GM18873 (cell line): ENCODE data around the gene TLCD4.

Experiments used
- ATAC-seq: cut with Tn5 transposase; IDR thresholded peaks from one replicate; pipeline ENCODE4 v1.9.1; 2021; ENCODE audit warnings: mild to moderate bottlenecking, moderate library complexity, moderate number of reproducible peaks; ENCODE audit not compliant: unreplicated experiment, low FRiP score

Gene TLCD4

GRCh38 chr1:95094923-95095322, 22.2 kb upstream of the TLCD4 start:
- ATAC-seq = no peak

DNA sequence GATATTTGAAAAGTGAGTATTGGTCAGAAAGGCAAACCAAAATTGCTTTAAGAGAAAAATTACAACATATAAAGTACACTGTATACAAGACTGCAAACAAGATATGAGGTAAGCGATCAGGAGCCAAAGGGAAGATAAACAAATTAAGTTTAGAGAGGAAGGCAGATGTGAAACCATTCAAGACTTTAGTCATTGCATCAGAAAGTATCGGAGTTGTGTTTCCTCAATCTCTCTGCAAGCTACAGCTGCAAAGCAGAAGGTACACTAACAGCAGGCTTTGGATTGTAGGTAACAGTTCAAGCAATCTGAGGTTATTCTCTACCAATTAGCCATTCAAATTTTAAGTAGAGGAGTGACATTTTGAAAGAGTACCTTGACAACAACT, 21.3 kb upstream of the TLCD4 start:
- ATAC-seq = peak; percentile 93

DNA sequence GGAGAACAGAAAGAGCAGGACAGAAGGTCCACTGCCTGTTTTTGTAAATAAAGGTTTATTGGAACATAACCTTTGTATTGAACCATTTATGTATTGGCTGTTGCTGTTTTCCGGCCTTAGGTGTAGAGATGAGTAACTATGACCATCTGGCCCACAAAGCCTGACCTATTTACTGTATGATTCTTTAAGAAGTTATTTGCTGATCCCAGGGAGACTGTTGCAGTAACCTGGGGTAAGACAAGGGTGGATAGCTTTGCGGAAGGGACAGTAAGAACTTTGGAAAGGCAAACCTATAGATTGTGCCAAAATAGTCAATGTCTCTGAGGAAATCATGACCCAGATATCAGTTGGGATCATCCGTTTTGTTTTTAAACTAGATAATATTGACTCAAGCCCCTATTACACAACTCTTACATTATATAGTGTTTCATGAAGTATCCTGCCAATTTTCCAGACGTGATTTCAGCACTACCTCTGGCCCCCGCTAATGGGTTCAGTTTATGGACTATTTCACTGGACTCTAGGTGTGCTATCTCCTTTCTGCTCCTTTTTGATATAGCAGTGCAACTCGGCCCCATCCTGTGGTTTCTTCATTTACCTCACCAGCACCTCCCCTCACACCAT, 20.8 kb upstream of the TLCD4 start:
- ATAC-seq = no peak

DNA sequence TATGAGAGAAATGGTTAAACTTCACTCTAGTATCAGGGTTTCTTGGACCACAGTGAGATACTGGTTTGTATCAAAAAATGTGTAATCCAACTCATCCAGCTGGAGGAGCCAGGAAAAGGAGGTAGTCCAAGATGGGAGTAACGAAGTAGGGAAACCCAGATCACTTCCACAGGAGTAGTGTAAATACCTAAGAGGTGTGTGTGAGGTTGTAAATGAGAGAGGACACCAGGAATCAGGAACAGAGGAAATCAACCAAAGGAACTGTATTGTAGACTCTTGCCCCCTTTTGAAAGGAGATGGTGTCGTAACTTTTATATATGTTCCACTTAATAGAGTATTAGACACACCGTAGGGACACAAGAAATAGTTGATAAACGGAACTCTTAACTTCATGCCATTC, 19.7 kb upstream of the TLCD4 start:
- ATAC-seq = no peak

DNA sequence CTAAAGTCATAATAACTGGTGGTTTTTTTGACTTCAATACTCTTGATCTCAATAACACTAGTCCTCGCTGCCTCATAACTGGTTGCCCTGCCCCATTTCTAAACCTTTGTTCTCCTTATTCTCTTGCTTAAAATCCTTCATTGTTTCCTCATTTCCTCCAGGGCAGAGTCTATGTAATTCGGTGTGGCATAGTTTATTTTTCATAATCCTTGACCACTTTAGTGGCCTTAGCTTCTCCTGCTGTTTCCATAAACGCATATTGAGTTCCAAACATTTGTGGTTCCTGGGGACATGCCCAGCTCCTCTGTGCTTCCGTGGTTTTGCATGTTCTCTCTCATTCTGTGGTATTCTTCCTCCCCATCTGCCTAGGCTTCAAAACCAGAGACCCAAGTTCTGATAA, 19.0 kb upstream of the TLCD4 start:
- ATAC-seq = no peak

- ATAC-seq = no peak
Measured at GRCh38 chr1:95108792-95109191, 8.4 kb upstream of the TLCD4 start.

GRCh38 chr1:95111014-95111413, 6.1 kb upstream of the TLCD4 start:
- no peak for ATAC-seq

DNA sequence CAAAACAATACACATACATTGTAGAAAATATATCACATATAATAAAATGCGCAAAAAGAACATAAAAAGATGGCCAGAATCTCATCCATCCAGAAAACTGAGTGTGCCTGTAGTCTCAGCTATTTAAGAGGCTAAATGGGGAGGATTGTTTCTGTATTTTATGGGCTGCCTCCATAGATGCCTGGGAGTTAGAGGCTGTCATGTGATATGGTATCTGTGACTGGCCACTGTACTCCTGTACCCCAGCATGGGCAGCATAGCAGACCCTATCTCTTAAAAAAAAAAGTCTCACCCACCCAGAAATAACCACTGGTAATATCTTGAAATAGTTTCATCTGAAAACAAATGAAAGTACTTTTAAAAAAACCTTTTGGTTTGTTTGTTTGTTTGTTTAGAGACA, 3.5 kb upstream of the TLCD4 start:
- no peak for ATAC-seq

DNA sequence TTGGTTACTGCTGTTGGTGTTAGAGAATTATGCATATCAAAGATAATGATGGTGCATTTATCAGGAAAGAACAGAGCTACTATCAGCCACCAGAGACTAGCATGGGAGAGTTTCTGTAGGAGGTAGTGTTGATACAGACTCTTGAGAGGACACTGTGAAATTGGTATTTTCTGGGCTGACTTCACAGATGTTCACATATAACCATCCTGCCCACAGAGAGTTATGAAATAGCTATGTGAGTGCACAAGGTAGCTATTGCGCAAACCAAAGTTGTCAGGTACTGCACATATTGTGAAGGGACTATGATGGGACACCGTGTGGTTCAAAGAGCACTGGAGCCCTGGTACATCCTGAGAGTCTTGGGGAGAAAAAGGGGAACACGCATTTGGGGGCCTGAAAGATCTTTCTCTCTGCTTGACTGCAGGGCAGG, 1.4 kb upstream of the TLCD4 start:
- no peak for ATAC-seq

GRCh38 chr1:95116580-95117206, 462 bp upstream of the TLCD4 start:
- no peak for ATAC-seq

GRCh38 chr1:95118067-95118499, 928 bp downstream of the TLCD4 start:
- no peak for ATAC-seq

- ATAC-seq = no peak
Measured at GRCh38 chr1:95118710-95119109, 1.6 kb downstream of the TLCD4 start.

DNA sequence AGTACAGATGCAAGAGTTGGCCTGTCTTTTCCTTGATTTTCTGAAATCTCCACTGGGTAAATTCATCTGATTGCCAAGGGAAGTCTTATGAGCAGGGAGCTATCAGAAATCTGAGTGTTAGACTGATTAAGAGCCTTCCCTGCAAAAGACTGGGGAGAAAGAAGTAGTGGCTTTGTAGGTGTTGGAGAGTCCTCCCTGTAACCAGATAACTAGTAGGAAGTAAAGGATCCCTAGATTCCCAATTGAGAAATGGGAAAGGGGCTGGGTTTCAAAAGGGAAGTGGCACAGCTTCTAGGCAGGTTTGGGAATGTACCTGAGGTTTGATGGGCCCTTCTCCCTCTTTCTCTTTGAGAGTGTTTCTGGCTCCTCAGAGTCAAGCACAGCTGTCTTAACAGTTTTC, 2.1 kb downstream of the TLCD4 start:
- ATAC-seq = no peak

- ATAC-seq = no peak
Measured at GRCh38 chr1:95122151-95122697, 5.1 kb downstream of the TLCD4 start.

DNA sequence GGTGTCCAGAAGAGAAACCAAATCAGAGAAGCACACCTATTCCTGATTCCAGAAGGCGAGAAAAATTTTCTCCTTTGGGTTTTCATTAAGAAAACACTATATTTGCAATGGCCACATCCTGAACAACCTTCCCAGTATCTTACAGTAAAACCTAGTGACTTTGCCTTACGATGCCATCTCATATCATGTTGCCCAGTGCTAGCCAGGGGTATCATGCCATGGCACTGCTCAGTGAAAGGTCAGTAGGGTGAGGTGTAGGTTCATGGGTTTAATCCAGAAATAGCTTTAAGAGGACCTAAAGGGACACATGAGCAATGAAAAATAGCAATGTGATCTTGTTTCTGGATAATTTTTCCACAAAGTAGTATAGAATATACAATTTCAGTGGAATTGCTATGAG, 7.2 kb downstream of the TLCD4 start:
- no peak for ATAC-seq

- ATAC-seq = no peak
Measured at GRCh38 chr1:95126366-95126765, 9.2 kb downstream of the TLCD4 start.

GRCh38 chr1:95126846-95127245, 9.7 kb downstream of the TLCD4 start:
- ATAC-seq = no peak

- no peak for ATAC-seq
Measured at GRCh38 chr1:95127380-95127779, 10.2 kb downstream of the TLCD4 start.

DNA sequence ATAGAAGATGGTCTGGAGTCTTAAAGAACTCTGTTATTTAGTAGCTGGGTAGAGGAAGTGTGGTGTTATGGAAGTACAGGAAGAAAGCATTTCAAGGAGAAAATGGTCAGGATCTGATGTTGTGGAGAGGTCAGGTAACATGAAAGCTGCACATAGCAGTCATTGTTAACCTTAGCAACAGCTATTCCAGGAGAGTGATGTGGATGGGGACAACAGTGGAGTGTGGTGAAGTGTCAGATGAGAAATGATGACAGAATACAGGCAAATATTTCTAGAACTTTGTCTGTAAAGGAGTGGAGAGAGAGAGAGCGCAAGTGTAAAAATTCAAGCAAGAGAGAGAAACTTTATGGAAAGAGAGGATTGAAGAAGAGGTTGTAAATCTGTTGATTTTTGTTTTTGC, 15.6 kb downstream of the TLCD4 start:
- no peak for ATAC-seq

- ATAC-seq = no peak
Measured at GRCh38 chr1:95133687-95134086, 16.5 kb downstream of the TLCD4 start.

- ATAC-seq = no peak
Measured at GRCh38 chr1:95138223-95138622, 21.1 kb downstream of the TLCD4 start.

DNA sequence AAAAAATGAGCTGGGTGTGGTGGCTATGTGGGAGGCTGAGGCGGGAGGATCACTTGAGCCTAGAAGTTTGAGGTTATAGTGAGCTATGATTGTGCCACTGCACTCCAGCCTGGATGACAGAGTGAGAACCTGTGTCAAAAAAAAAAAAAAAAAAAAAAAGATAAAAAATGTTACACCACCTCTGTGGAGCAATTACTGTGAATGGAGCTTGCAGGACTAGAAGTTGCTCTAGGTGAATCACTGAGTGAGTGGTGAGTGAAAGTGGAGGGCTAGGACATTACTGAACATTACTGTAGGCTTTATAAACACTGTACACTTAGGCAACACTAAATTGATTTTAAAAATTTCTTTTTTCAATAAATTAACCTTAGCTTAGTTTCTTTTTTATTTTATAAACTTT, 21.9 kb downstream of the TLCD4 start:
- ATAC-seq = no peak
